HepG2 (cell line): ENCODE data around the gene GPR155. TPM values are rescaled to one million over a fixed set of nuclear protein-coding genes. Genes with fewer than 3 reads are reported as not detected.
"Not testable (repeated sequence)": the region's sequence is repeated elsewhere in the genome, so short reads cannot be mapped to it uniquely, and the experiment has no call there.

Experiments
- ATAC-seq: fragments of 200-7000 bp; cut with Tn5 transposase; 3 replicates; pipeline ENCODE4 v1.9.1; 2020; ENCODE audit warnings: mild to moderate bottlenecking, moderate library complexity
- BruUV-seq: library from RNA; stranded (reverse); fragments of 400-500 nt; replicated peaks from 2 replicates; lab custom pipeline; 2021; lab: Mats Ljungman, UMichigan
- CTCF ChIA-PET: fragments of 300-600 bp; formaldehyde crosslinking; extraction: SDS; loops from one replicate; lab custom pipeline; 2021; ENCODE audit warnings: low total read pairs, inconsistent platforms, low intra/inter-chr PET ratio; lab: Yijun Ruan, JAX
- POLR2A ChIA-PET: fragments of 350-600 bp; sonication (Branson Sonifier 250); formaldehyde crosslinking; loops from one replicate; lab custom pipeline; 2020; ENCODE audit warnings: antibody characterized with exemption, inconsistent platforms; lab: Yijun Ruan, JAX
- DNase-seq: peaks from one replicate; pipeline ENCODE4 v3.0.0-alpha.2; 2015; ENCODE audit warnings: low spot score
- FAIRE-seq: peaks from 3 replicates; lab custom pipeline; 2011; peaks lifted over from hg19 to GRCh38; lab: Jason Lieb, UNC
- H2AFZ ChIP-seq: one replicate; pipeline ENCODE4 v1.6.1; 2011; ENCODE audit warnings: low read length, inconsistent platforms
- H3K27ac ChIP-seq: fragments of 300-600 bp; 3 replicates; pipeline ENCODE4 v1.8.0; 2011; ENCODE audit warnings: mixed run types, mild to moderate bottlenecking, mixed read lengths, low read length, inconsistent platforms; ENCODE audit not compliant: insufficient read depth; ENCODE audit errors: extremely low read length
- H3K27me3 ChIP-seq, 2 experiments: fragments of 200-600 bp in 1 of 2; 2 replicates in 1 of 2; 3 replicates in 1 of 2; pipeline versions ENCODE4 v1.6.0 to v1.8.0; 2011; ENCODE audit warnings: low read length in 2 of 2, mild to moderate bottlenecking in 2 of 2, moderate library complexity in 2 of 2, inconsistent platforms in 1 of 2; ENCODE audit not compliant: insufficient read depth in 2 of 2, control insufficient read depth in 1 of 2
- H3K36me3 ChIP-seq, 2 experiments: fragments of 200-600 bp in 1 of 2; replicated peaks in 1 of 2; 2 replicates in 1 of 2; 3 replicates in 1 of 2; pipeline versions ENCODE4 v1.5.1 to v1.8.0; 2011; ENCODE audit warnings: low read length in 2 of 2, inconsistent platforms in 1 of 2; ENCODE audit not compliant: insufficient read depth in 2 of 2, control insufficient read depth in 1 of 2
- H3K4me1 ChIP-seq: 2 replicates; pipeline ENCODE4 v1.5.1; 2012; ENCODE audit warnings: low read length, inconsistent platforms; ENCODE audit not compliant: insufficient read depth
- H3K4me2 ChIP-seq: 2 replicates; pipeline ENCODE4 v1.6.0; 2011; ENCODE audit warnings: low read depth, low read length, inconsistent platforms
- H3K4me3 ChIP-seq, 3 experiments: fragments of 200-600 bp in 1 of 3; sonication (generic), shearing (Covaris generic) in 1 of 3; replicated peaks in 1 of 3; 2 replicates each; pipeline ENCODE4 v1.5.1; 2011 to 2016; ENCODE audit warnings: low read length in 3 of 3, inconsistent platforms in 2 of 3, low read depth in 2 of 3, mild to moderate bottlenecking in 2 of 3, control low read depth in 1 of 3, mixed read lengths in 1 of 3; ENCODE audit not compliant: insufficient read depth in 1 of 3
- H3K79me2 ChIP-seq: one replicate; pipeline ENCODE4 v1.6.1; 2011; ENCODE audit warnings: low read length, inconsistent platforms; ENCODE audit not compliant: insufficient read depth
- H3K9ac ChIP-seq: 2 replicates; pipeline ENCODE4 v1.6.0; 2011; ENCODE audit warnings: mild to moderate bottlenecking, low read depth, low read length, inconsistent platforms; ENCODE audit not compliant: insufficient read depth
- H3K9me3 ChIP-seq: 2 replicates; pipeline ENCODE4 v1.5.1; 2012; ENCODE audit warnings: mild to moderate bottlenecking, low read length
- H4K20me1 ChIP-seq: 2 replicates; pipeline ENCODE4 v1.6.0; 2011; ENCODE audit warnings: inconsistent platforms, mild to moderate bottlenecking, low read length, moderate library complexity; ENCODE audit not compliant: insufficient read depth
- HNF4A ChIP-seq: sonication (generic); formaldehyde crosslinking; IDR thresholded peaks from 2 replicates; pipeline ENCODE4 v1.4.0; 2020; ENCODE audit warnings: missing genetic modification reagents
- HOMEZ ChIP-seq: IDR thresholded peaks from 2 replicates; pipeline ENCODE4 v1.6.1; 2016; ENCODE audit warnings: low read depth
- PAXIP1 ChIP-seq: sonication (generic); formaldehyde crosslinking; conservative IDR thresholded peaks from 2 replicates; pipeline ENCODE4 v1.4.0; 2020; ENCODE audit warnings: mild to moderate bottlenecking, missing genetic modification reagents, moderate library complexity
- TEAD3 ChIP-seq: optimal IDR thresholded peaks from 2 replicates; pipeline ENCODE3; 2016; ENCODE audit warnings: borderline replicate concordance
- YEATS2 ChIP-seq: sonication (generic); formaldehyde crosslinking; IDR thresholded peaks from 2 replicates; pipeline ENCODE4 v1.4.0; 2020; ENCODE audit warnings: missing genetic modification reagents, borderline replicate concordance
- ZNF274 ChIP-seq: sonication (generic); formaldehyde crosslinking; IDR thresholded peaks from 2 replicates; pipeline ENCODE4 v1.5.1; 2020; ENCODE audit warnings: mild to moderate bottlenecking, missing genetic modification reagents
- WGBS: methylation state at CpG from one replicate; pipeline ENCODE4 v1.1.6; 2017; ENCODE audit warnings: low lambda C conversion rate; 5-methylcytosine and 5-hydroxymethylcytosine counted together
- in situ Hi-C: cut with HindIII; loops from 2 replicates; pipeline ENCODE4 v1.10.0; 2017; ENCODE audit warnings: low pct_unique_long_range_greater_than_20kb; ENCODE audit not compliant: extremely low pct_ligation_motif_present
- intact Hi-C: fragments of 100-400 bp; cut with micrococcal nuclease; formaldehyde crosslinking; loops from one replicate; pipeline ENCODE4 v1.10.0; 2022; ENCODE audit not compliant: unreplicated experiment
- polyA plus RNA-seq, 8 experiments: library from polyadenylated mRNA; depleted of rRNA in 3 of 8; stranded (reverse) in 7 of 8; unstranded in 1 of 8; fragments of >200 nt; fragmentation: Illumina TruSeq in 4 of 8; extraction: Trizol in 4 of 8; gene quantifications; 2 replicates each; pipeline versions ENCODE4 v1.2.1 to v1.2.3, GENCODE V29; 2011 to 2016; ENCODE audit warnings: low read depth in 4 of 8, missing spikeins in 1 of 8, mixed read lengths in 1 of 8; ENCODE audit not compliant: insufficient read depth in 1 of 8
- total RNA-seq, 5 experiments: library from RNA; depleted of rRNA; stranded (reverse); fragments of >200 nt; fragmentation: Illumina TruSeq; extraction: Trizol; gene quantifications; 2 replicates each; pipeline ENCODE4 v1.2.3, GENCODE V29; 2016; ENCODE audit warnings: low read depth in 1 of 5

The GPR155 gene
- total and polyA plus RNA-seq, 2 of the 13 experiments (the other 11 are each of a cell fraction or from before 2014, with no cell fraction given): 0.15 to 0.49 TPM

GRCh38 chr2:174392706-174393105, 94.1 kb downstream of the GPR155 start:
- FAIRE-seq: no peak
- peaks cover 3 to 22% of the 10 kb centered on the region in 2 experiments; a peak in 3 of 5 replicates for H3K36me3 ChIP-seq
- in situ Hi-C loops: no loop called here

GRCh38 chr2:174390303-174390702, 96.5 kb downstream of the GPR155 start:
- H3K27me3 ChIP-seq, in situ Hi-C loops, BruUV-seq, H3K27ac ChIP-seq, H2AFZ ChIP-seq, POLR2A ChIA-PET, H3K9ac ChIP-seq, H3K9me3 ChIP-seq, intact Hi-C loops, H4K20me1 ChIP-seq, CTCF ChIA-PET, FAIRE-seq, H3K4me2 ChIP-seq, H3K4me3 ChIP-seq: not testable (repeated sequence)
- ATAC-seq (peak; percentile 19; the same call in 1 of the 3 replicates), DNase-seq (peak; percentile 20)
- WGBS: 97% methylated on average over 3 of the region's 3 CpGs
- Histone ChIP-seq H3K36me3 (peaks cover 6 to 41% of the 10 kb centered on the region in 2 experiments; a peak in 4 of 5 replicates), H3K79me2 (peaks cover 41% of the 10 kb centered on the region), H3K4me1 (peaks cover 53% of the 10 kb centered on the region)
- TF ChIP-seq HNF4A (peak; percentile 40), PAXIP1 (0 out of 2 replicates have a peak, but pooled peaks have one; percentile 36), HOMEZ (0 out of 2 replicates have a peak, but pooled peaks have one; percentile 15), TEAD3 (peak; percentile 20)

More at GRCh38 chr2:174392706-174393105, 94.1 kb downstream of the GPR155 start:
- no peak for TF ChIP-seq YEATS2 (CRISPR knock-in tag)
- no peak for TF ChIP-seq ZNF274 (CRISPR knock-in tag)
- Histone ChIP-seq H4K20me1 (no peaks in the 10 kb centered on the region; the same call in 1 of the 2 replicates), H3K27me3 (peaks cover 0 to 4% of the 10 kb centered on the region in 2 experiments; a peak in 1 of 5 replicates), H2AFZ (no peak overlapping the region), H3K4me3 (no peak overlapping the region), H3K79me2 (peaks cover 41% of the 10 kb centered on the region), H3K27ac (no peak overlapping the region), H3K9me3 (no peaks in the 10 kb centered on the region), H3K4me2 (peak overlapping the region; percentile 75), H3K9ac (no peak overlapping the region), H3K4me1 (peaks cover 59% of the 10 kb centered on the region)
- no TSS peak for BruUV-seq
- intact Hi-C loops: no loop called here
- no peak for ATAC-seq
- CTCF ChIA-PET: no interaction called here
- no peak for DNase-seq
- POLR2A ChIA-PET: interaction anchor here (0.6 kb wide), 1 partner anchor 14 kb away, joined by 3 read pairs; no protein-coding TSS in a partner anchor
